GM19328 (cell line): ENCODE results near the gene PQBP1.
"Not testable (repeated sequence)": the region's sequence is repeated elsewhere in the genome, so short reads cannot be mapped to it uniquely, and the experiment has no call there.

Source experiments
- ATAC-seq: cut with Tn5 transposase; IDR thresholded peaks from one replicate; pipeline ENCODE4 v1.9.1; 2021; ENCODE audit warnings: mild to moderate bottlenecking, moderate library complexity; ENCODE audit not compliant: unreplicated experiment

The PQBP1 gene

DNA sequence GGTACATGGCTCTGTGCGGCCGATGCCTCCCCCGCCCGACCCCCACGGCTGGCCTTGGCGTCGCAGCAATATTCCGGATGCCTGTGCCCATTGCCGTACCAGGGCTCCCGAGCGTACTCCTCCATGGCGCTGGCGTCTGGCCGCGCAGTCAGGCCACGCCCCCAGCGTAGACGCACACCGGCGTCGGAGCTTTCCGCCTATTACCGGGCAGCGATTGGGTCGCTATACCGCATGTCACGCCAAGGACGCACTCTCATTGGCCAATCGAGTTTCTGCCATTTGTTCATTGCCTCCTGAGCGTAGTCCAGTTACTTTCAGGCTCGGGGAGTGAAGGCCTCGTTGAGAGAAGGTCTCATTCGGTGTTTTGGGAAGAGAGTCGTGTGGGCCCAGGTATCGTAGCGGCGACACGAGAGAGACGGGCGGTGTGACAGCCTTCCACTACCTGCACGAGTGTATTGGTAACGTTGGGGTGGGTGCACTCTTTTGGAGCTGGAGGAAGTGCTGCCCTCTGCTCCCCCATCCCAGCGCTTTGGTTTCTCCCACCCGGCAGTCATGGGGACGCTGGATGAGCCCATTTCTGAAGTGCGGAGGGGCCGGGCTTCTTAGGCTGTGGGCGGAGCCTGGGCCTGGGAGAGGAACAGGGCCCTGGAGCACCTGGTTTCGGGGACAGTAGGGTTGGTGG lies at the start of gene PQBP1, which contains the start of gene TIMM17B:
PQBP1 (plus strand) TSS at position 306 of the 682 bp plus-strand sequence. CDS start 580 bp downstream, outside the sequence.
TIMM17B (minus strand) TSS at position 144 of the 682 bp plus-strand sequence; CDS start at position 125, 19 bp downstream.
- peak; percentile 82 for ATAC-seq

GRCh38 chrX:48848847-48849246 lies 48.9 kb upstream of the PQBP1 start:
- no peak for ATAC-seq

- no peak for ATAC-seq
Observed at GRCh38 chrX:48852857-48853256, 44.9 kb upstream of the PQBP1 start.

- not testable (repeated sequence) for ATAC-seq
Observed at GRCh38 chrX:48853494-48853893, 44.2 kb upstream of the PQBP1 start.

DNA sequence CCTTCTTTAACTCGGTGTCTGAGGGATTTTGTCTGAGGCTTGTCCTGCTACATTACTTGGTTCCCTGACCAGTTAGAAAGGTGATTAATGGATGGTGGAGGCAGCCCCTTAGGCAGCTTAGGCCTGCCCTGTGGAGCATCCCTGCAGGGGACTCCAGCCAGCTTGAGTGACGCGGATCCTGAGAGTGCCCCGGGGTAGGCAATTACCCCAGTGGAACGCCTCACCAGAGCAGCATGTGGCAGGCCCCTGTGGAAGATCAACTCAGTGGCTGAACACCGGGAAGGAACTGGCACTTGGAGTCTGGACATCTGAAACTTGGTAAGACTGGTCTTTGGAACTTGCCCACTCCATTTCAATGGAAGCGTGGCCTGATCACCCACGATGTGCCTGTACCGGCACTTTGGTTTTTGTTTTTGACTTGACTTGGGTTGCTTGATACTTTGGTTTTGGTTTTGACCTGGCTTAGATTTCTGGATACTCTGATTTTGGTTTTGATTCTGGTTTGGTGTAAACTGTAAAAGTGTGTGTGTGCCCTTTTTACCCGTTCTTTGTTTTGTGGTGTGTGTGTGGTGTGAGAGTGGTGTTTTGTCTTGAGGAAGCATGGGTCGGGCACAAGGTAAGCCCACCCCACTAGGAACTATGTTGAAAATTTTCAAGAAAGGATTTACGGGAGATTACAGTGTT lies 43.5 kb upstream of the PQBP1 start:
- ATAC-seq = not testable (repeated sequence)

DNA sequence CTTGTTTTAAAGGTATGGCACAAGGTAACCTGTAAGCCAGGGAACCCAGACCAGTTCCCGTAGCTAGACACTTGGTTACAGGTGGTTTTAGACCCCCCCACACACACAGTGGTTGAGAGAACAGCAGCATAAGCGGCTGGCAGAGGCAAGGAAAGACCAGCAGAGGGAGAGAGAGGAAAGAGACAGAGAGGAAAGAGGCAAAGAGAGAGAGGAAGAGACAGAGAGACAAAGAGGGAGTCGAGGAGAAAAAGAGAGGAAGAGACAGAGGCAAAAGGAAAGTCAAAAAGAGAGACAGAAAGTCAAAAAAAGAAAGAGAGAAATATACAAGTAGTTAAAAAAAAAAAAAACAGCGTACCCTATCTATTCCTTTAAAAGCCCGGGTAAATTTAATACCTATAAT lies 42.8 kb upstream of the PQBP1 start:
- no peak for ATAC-seq

DNA sequence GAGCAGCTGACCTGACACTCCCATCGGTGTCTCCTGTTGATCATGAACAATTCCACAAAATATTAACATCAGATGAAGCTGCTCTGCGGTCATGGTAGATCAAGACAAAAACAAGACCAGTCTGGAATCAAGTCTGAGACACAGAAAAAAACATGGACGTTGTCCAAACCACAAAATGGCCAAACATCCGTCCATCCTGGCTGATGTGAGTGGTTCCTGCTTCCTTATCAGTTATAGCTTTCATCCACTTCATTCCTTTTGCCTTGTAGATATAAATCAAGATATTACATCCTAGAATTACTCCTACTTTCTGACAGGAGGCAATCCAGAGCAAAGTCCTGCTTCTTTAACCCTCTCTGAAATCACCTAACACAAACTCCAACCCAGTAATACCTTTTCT lies 33.5 kb upstream of the PQBP1 start:
- ATAC-seq = no peak

GRCh38 chrX:48872017-48872416 lies 25.7 kb upstream of the PQBP1 start:
- ATAC-seq = not testable (repeated sequence)

DNA sequence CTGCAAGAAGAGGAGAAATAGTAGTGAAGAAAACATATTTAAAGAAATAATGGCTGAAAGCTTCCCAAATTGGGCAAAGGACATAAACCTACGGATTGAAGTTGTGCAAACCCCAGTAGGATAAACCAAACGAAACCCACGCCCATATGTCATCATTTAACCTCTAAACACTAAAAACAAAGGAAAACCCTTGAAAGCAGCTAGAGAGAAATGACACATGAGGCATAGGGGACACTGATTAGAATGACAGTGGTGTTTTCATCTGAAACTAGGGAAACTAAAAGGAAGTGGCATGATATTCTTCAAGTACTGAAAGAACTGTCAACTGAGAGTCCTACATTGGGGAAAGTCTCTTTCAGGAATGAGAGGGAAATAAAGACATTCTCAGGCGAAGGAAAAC lies 20.8 kb upstream of the PQBP1 start:
- not testable (repeated sequence) for ATAC-seq

DNA sequence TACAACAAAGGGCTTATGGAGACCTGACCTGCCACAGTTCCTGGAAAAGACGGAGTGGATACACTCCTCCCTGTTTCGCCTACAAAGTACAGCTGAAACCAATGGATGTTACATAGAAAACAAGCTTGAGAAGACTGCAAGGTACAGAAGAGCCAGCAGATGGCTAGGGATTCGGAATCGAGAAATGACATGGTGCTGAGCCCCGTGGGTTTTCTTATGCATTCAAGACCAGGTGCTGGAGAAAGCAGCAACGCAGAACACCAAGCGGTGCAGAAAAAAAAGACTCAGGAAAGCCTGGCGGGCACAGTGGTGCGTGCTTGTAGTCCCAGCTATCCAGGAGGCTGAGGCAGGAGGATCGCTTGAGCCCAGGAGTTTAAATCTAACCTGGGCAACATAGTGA lies 14.0 kb upstream of the PQBP1 start:
- ATAC-seq = no peak

GRCh38 chrX:48886586-48886985 lies 11.1 kb upstream of the PQBP1 start:
- not testable (repeated sequence) for ATAC-seq

DNA sequence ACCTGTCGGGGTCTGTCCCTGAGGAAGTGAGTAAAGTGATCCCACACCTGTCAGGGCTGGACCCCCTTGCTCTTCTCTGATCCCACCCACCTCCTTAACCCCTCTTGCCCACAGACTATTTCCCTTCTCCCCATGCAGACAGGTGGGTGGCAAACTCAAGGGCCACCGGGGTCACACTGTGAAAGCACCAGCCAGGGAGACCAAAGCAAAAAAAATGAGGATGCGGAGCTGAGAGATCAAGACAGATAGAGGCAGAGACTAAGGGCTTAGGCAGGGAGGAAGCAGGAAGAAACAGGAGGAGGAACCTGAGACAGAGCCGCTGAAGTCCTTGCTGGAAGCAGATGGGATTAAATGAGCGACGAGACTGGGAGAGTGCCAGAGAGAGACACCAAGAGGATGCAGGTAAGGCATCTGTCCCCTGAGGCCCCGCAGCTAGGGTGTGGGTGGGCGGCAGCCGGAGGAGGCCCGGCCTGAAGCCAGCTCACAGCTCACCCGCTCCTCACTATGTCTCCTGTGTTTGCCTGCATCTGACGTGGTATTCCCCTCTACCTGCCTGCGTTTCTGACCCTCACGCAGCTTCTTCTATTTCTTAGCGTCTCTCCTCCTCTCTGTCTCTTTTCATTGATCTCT lies 7.3 kb upstream of the PQBP1 start:
- no peak for ATAC-seq

GRCh38 chrX:48890934-48891401 lies 6.8 kb upstream of the PQBP1 start:
- ATAC-seq = peak; percentile 25

DNA sequence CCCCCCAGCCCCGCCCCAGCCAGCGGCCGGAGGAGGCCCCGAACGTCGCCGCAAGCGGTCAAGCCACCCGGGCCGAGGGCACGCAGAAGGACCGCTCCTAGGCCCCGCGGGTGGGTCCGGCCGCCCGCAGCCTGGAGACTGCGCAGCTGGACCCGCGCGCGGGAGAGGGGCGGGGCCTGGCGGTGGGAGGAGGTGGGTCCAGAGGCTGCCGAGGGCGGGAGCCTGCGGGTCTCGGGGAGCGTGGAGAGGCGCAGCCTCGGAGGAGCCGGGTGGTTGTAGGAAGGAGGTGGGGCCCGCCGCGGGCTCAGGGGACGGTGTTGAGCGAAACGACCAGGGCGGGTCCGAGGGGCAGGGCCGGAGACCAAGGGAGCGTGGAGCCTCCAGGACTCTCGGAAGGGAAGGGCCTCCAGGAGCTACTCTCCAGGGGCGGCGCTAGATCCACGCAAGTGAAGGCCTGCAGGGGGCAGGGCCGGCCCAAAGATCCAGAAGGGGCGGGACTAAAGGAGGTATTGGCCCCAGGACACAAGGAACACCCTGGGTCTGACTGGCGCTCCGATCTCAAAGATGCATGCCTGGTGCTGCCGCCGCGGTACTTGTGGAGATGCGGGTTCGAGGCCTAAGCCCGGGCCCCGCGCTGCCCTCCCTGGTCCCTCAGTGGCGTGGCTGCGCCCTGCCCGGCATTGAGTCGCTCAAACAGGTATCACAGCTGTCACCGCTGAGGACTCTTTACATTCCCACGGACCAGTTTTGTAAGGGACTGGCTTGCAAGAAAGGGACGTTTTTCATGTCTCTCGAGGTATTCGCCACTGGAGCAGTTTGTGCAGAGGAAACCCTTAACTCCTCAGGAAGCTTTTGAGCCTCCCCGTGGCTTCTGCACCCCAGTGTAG lies 6.1 kb upstream of the PQBP1 start:
- peak; percentile 69 for ATAC-seq

- no peak for ATAC-seq
Observed at GRCh38 chrX:48892896-48893295, 4.8 kb upstream of the PQBP1 start.

- no peak for ATAC-seq
Observed at GRCh38 chrX:48893556-48894348, 4.0 kb upstream of the PQBP1 start.

- ATAC-seq = no peak
Observed at GRCh38 chrX:48894891-48895290, 2.8 kb upstream of the PQBP1 start.

DNA sequence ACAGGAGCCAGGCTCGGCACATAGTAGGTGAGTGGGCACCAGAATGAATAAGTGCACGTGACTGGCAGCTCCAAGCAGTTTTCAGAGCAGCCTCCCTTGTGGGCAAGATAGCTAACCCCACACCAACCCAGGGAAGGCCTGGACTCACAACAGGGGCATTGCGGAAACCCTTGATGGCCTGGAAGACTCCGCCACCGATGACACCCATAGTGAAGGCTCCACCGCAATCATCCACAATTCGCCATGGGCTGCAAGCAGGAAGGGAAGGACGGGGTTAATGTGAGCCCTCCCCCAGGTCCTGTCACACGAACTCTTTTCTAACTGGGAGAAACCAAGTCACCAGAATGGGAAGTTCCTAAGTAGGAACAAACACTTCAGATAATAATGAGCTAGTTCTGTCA lies 1.1 kb upstream of the PQBP1 start:
- ATAC-seq = no peak

DNA sequence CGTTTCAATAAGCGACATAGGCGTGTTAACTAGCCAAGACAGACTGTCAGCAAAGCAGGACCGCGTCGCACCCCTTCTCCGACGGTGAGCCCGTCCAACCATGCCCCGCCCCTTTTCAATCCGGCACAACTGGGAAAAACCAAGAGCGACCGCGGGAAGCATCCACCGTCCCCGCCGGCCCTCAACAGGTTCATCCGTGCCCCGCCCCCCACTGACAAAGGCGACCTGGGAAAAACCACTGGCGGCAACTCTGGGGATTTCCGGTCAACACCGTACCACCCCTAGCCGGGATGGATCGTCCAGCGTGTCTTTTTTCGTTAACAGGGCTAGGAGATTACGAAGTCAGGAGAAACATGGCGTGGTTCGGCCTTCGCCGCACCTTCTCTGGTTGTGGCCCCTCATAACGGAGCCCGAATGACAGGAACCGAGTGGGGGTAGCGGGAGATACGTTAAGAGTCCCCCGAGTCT lies 539 bp upstream of the PQBP1 start:
- peak; percentile 9 for ATAC-seq

DNA sequence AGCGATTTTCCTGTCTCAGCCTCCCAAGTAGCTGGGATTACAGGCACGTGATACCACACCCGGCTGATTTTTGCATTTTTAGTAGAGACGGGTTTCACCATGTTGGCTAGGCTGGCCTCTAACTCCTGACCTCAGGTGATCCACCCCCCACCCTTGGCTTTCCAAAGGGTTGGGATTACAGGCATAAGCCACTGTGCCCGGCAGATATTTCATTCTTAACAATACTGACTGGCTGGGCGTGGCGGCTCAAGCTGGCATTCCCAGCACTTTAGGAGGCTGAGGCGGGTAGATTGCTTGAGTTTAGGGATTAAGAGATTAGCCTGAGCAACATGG lies 1.3 kb downstream of the PQBP1 start:
- no peak for ATAC-seq
